HFF-Myc (cell line): ENCODE data around the gene SCGB1C1.

Experiments used
- DNase-seq: peaks from one replicate; pipeline ENCODE4 v3.0.0-alpha.2; 2011; ENCODE audit warnings: low read depth; ENCODE audit errors: extremely low read depth
- H3K4me3 ChIP-seq: replicated peaks from 2 replicates; pipeline ENCODE4 v1.5.1; 2011; ENCODE audit warnings: low read depth, mild to moderate bottlenecking, control low read depth, low read length
- TF ChIP-seq, protein P1 (sequence below): IDR thresholded peaks from 2 replicates; pipeline ENCODE4 v1.5.1; 2012; ENCODE audit warnings: mild to moderate bottlenecking, low read depth, low read length, control low read depth; ENCODE audit errors: missing control alignments

The SCGB1C1 gene

DNA sequence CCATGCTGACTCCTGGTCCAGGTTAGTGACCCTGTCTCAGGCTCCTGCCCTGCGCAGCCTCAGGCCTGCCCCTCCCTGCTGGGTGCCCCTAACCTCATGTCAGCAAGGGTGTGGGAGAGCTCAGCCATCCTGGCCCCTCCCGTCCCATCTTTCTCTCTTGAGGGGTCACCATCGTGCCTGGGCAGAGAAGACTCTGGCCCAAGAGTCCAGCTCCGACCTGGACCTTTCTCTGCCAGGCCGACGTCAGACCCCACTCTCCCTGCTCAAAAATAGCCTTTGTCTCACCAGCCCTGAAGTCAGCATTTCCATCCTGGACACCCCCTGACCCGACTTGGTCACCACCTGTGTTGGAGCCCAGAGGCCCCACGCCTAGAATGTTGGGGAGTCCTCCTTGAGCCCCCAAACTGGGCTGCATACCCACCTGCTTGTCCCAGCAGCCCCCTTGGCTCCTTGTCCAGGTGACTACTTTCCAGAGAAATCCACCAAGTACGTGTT lies 4.9 kb downstream of the SCGB1C1 start:
- no peak for DNase-seq
- no peak overlapping the region for H3K4me3 ChIP-seq
- TF ChIP-seq, protein P1, sequence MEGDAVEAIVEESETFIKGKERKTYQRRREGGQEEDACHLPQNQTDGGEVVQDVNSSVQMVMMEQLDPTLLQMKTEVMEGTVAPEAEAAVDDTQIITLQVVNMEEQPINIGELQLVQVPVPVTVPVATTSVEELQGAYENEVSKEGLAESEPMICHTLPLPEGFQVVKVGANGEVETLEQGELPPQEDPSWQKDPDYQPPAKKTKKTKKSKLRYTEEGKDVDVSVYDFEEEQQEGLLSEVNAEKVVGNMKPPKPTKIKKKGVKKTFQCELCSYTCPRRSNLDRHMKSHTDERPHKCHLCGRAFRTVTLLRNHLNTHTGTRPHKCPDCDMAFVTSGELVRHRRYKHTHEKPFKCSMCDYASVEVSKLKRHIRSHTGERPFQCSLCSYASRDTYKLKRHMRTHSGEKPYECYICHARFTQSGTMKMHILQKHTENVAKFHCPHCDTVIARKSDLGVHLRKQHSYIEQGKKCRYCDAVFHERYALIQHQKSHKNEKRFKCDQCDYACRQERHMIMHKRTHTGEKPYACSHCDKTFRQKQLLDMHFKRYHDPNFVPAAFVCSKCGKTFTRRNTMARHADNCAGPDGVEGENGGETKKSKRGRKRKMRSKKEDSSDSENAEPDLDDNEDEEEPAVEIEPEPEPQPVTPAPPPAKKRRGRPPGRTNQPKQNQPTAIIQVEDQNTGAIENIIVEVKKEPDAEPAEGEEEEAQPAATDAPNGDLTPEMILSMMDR = no peak

DNA sequence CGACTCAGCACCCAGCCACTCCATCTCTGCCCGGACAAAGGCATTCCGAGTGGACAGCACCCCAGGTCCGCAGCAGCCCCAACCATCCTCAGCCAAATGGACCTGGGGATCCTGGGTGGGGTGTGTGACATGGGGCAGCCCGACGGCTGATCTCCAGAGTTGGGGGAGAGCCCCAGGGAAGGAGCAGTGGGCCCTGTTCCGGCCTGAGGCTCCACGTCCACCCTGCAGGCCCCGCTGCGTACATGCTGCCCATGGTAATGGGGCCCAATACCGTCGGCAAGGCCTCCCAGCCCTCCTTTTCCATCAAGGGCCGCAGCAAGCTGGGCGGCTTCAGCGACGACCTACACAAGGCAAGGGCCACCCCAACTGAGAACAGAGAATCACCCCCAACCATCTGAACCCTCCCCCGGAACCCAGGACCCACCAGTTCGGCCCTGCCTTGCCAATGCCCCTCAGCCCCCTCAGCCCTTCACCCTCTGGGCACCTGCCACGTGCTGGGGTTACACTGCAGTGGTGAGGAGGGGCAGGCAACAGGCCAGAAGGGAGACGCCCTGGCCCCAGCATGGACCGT lies 5.4 kb downstream of the SCGB1C1 start:
- DNase-seq = no peak
- TF ChIP-seq, protein P1 = no peak
- H3K4me3 ChIP-seq = no peak overlapping the region

DNA sequence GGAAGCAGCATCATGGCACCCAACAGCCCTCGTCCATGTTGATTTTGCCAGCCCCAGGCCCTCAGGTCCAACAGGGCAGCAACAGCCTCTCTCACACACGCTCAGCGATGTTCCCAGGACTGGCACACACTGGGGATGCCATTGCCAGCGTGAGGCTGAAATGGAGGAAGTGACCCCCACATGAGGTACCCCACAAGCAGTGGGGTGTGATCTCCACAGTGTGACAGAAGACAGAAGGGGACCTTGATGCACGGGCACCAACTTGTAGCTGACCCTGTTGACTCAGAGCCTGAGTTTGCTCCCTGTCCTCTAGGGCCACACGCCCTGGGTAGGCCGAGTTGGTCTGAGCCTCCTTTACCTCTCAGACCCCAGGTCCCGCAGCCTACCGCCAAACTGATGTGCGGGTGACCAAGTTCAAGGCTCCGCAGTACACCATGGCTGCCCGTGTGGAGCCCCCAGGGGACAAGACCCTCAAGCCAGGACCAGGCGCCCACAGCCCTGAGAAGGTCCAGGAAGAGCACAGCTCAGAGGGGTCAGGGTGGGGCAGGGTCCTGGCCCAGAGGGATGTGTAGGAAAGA lies 6.2 kb downstream of the SCGB1C1 start:
- no peak overlapping the region for H3K4me3 ChIP-seq

DNA sequence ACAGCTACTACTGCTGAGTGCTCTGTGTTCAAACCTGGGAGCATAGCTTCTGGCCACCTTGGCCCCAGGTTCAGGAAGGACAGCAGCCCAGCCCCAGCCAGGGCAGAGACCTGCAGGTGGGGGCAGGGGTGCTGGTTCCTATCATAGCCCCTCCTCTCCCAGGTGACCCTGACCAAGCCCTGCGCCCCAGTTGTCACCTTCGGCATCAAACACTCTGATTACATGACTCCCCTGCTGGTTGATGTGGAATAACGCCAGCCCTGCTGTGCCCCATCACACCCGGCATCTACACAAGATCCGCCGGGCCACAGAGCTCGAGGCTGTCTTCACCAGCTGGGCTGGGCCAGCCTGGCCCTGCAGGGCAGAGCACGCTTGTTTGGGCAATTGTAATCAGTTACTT lies 6.9 kb downstream of the SCGB1C1 start:
- TF ChIP-seq, protein P1 = no peak
- H3K4me3 ChIP-seq = no peak overlapping the region
- no peak for DNase-seq

More for the DNA sequence above, 6.2 kb downstream of the SCGB1C1 start:
- TF ChIP-seq, protein P1 = no peak
- no peak for DNase-seq

DNA sequence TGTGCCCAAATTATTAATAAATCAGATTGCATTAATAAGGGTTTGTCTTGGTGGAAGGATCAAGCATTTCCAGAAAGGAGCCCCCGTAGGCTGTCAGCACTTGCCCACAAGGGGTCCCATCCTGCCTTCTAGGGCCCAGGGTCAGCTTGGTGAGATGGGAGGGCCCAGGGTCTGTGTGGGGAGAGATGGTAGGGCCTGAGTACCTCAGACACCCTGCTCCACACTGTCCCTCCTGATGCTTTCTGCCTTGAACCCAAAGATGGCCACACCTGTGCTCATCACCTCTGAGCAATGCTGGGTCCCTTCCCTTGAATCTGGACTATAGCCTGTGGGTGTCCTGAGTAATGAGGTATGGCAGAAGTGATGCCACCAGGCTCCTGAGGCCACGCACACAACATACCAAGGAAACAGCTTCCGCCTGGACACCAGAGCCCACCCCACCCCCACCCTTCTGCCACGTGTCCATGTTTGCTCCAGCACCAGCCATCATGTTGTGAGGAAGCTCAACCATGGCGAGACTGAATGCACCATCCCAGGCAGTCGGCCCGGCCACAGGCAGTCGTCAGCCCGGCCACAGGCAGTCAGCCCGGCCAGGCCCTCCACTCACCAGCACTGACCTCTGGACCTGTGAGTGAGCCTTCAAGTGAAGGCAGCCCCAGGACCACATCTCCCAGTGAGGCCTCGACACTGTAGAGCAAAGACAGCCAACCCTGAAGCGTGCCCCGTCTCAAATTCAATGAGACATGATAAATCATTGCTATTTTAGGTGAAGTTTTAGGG lies 7.5 kb downstream of the SCGB1C1 start:
- no peak overlapping the region for H3K4me3 ChIP-seq
- no peak for DNase-seq
- TF ChIP-seq, protein P1 = no peak

DNA sequence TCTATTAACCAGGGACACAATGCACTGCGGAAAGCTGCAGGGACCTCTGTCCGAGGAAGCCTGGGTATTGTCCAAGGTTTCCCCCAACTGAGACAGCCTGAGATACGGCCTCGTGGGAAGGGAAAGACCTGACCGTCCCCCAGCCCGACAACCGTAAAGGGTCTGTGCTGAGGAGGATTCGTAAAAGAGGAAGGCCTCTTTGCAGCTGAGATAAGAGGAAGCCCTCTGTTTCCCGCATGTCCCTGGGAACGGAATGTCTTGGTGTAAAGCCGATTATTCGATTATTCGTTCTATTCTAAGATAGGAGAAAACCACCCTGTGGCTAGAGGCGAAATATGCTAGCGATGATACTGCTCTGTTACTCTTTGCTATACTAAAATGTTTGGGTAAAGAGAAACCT lies 9.1 kb downstream of the SCGB1C1 start:
- DNase-seq = no peak
- no peak overlapping the region for H3K4me3 ChIP-seq
- TF ChIP-seq, protein P1 = no peak
